Testis (tissue), 2 donors: Measurements from ENCODE around the gene MYO1D.

Source experiments
- CTCF ChIP-seq, 3 experiments: fragments of 450-650 bp in 2 of 3; fragments of 200-600 bp in 1 of 3; sonication (generic) in 1 of 3; IDR thresholded peaks; one replicate each; pipeline ENCODE4 v1.5.1; 2016 to 2019; ENCODE audit warnings: antibody characterized with exemption in 3 of 3, mild to moderate bottlenecking in 2 of 3, moderate library complexity in 1 of 3
- POLR2A ChIP-seq: fragments of 450-650 bp; IDR thresholded peaks from one replicate; pipeline ENCODE4 v1.6.1; 2017; ENCODE audit warnings: antibody characterized with exemption, mild to moderate bottlenecking, moderate library complexity

DNA sequence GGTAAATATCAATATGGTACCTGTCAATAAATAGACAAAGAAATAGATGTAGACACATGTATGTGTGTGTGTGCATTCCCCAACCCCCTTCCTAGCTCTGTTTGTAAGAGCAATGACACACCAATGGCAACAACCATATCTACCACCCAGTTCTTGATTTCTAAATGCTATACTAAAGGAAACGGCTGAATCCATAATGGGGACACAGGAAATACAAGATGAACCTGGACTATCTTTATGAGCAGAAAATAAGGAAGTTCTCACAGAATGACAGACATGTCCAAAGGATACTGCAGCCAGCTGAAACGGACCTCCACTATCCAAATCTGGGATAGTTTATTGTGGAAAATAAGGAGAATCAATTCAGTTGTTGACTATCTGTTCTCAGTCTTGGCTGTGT, 75.3 kb downstream of the MYO1D start:
- no peak for TF ChIP-seq CTCF (IDR thresholded peaks at IDR 0.05)
- no peak for TF ChIP-seq POLR2A
